ENCODE results near the gene NCSTN.

The NCSTN gene

GRCh38 chr1:160352555-160352954, 9.4 kb downstream of the NCSTN start:
- no peak for DNase-seq

- peak; percentile 41 for DNase-seq
Observed at GRCh38 chr1:160353223-160353622, 10.0 kb downstream of the NCSTN start.

- peak; percentile 57 for DNase-seq
Observed at GRCh38 chr1:160354388-160354985, 11.3 kb downstream of the NCSTN start.

GRCh38 chr1:160357286-160358002, 14.3 kb downstream of the NCSTN start:
- no peak for DNase-seq

GRCh38 chr1:160358073-160358472, 14.9 kb downstream of the NCSTN start:
- DNase-seq: no peak

- peak; percentile 24 for DNase-seq
Observed at GRCh38 chr1:160359559-160360226, 16.5 kb downstream of the NCSTN start.

- DNase-seq: peak; percentile 47
Observed at GRCh38 chr1:160360227-160360695, 17.1 kb downstream of the NCSTN start.

- peak; percentile 35 for DNase-seq
Observed at GRCh38 chr1:160361199-160361598, 18.0 kb downstream of the NCSTN start.

GRCh38 chr1:160361814-160362167, 18.6 kb downstream of the NCSTN start:
- no peak for DNase-seq

GRCh38 chr1:160362168-160362957, 19.2 kb downstream of the NCSTN start:
- DNase-seq: peak; percentile 38

- DNase-seq: peak; percentile 35
Observed at GRCh38 chr1:160363010-160363409, 19.8 kb downstream of the NCSTN start.

GRCh38 chr1:160363951-160364735, 21.0 kb downstream of the NCSTN start:
- peak; percentile 38 for DNase-seq

- peak; percentile 38 for DNase-seq
Observed at GRCh38 chr1:160365325-160365724, 22.1 kb downstream of the NCSTN start.

GRCh38 chr1:160366731-160367515, 23.7 kb downstream of the NCSTN start, which contains the start of gene NHLH1:
TSS of gene NHLH1 (plus strand) at chr1:160367071. CDS start at chr1:160370732, 3,661 bp downstream.
- DNase-seq: peak; percentile 40

- DNase-seq: peak; percentile 26
Observed at GRCh38 chr1:160367516-160367900, 24.3 kb downstream of the NCSTN start.

- DNase-seq: peak; percentile 44
Observed at GRCh38 chr1:160367934-160368923, 25.0 kb downstream of the NCSTN start.

GRCh38 chr1:160369087-160369486, 25.9 kb downstream of the NCSTN start:
- DNase-seq: no peak

- DNase-seq: no peak
Observed at GRCh38 chr1:160370561-160371345, 27.6 kb downstream of the NCSTN start.

- no peak for DNase-seq
Observed at GRCh38 chr1:160371346-160371631, 28.1 kb downstream of the NCSTN start.

- DNase-seq: no peak
Observed at GRCh38 chr1:160371756-160372155, 28.6 kb downstream of the NCSTN start.
